ENCODE results near the gene COL12A1.

- TF ChIP-seq POLR2A (IDR thresholded peaks at IDR 0.05; ENCODE audit: low read depth, low read length): no peak
- TF ChIP-seq POLR2AphosphoS5 (IDR thresholded peaks at IDR 0.05; ENCODE audit: low read depth, low read length): no peak
- TF ChIP-seq TAF1 (IDR thresholded peaks at IDR 0.05; ENCODE audit: borderline replicate concordance, low read depth, low read length): no peak
Measured at GRCh38 chr6:75108333-75108974, 97.4 kb downstream of the COL12A1 start.

Data from GM12892 (cell line).